Measurements from ENCODE around the gene PDE3A. TPM values are rescaled to one million over a fixed set of nuclear protein-coding genes. Genes with fewer than 3 reads are reported as not detected.

The PDE3A gene
- total and polyA plus RNA-seq, 2 of the 4 experiments (the other 2 are of a cell fraction), result 0.09 to 0.18 TPM

DNA sequence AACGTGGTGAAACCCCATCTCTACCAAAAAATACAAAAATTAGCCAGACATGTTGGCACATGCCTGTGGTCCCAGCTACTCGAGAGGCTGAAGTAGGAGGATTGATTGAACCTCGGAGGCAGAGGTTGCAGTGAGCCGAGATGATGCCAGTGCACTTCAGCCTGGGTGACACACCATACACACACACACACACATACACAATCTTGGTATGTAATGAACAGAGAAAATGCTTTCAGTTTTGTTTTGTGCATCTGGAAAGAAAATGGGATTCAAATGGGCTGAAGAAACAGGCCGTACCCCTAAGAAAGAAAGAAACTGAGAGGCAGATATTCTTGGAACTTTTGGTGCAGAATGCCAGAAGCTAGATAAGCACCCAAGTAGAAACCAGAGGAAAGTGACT is 107.2 kb downstream of the PDE3A start:
- no CpG with 5 or more reads among the region's 5 CpGs for WGBS, 2 experiments (ENCODE audit: extremely low coverage in 2 of 2, insufficient read length in 1 of 2)
- ChIA-PET POLR2A (ENCODE audit: unreplicated experiment) (no interaction called here), CTCF (interaction anchor here (0.6 kb wide), 1 partner anchor 17 kb away, joined by 3 read pairs; no protein-coding TSS in a partner anchor)
- Histone ChIP-seq H3K9ac (ENCODE audit: low read depth, low read length) (peak overlapping the region; percentile 27; the same call in 1 of the 2 replicates), H3K27me3 (ENCODE audit: control insufficient read depth, insufficient read depth, low read length) (no peaks in the 10 kb centered on the region), H4K20me1 (ENCODE audit: insufficient read depth, low read length) (no peaks in the 10 kb centered on the region), H2AFZ (replicated peaks; ENCODE audit: low read length, poor library complexity) (peak overlapping the region; percentile 72), H3K9me1 (ENCODE audit: insufficient read depth, low read length) (no peaks in the 10 kb centered on the region; the same call in 1 of the 2 replicates), H3K18ac (ENCODE audit: low read depth, low read length) (peak overlapping the region; percentile 98), H4K91ac (ENCODE audit: insufficient read depth, low read depth, low read length) (peak overlapping the region; percentile 72), H3K36me3 (ENCODE audit: control insufficient read depth, insufficient read depth, low read length) (no peaks in the 10 kb centered on the region), H4K5ac (ENCODE audit: low read depth, low read length) (peak overlapping the region; percentile 90), H2AK9ac (replicated peaks; ENCODE audit: low read depth, low read length, poor library complexity) (no peak overlapping the region), H2BK5ac (ENCODE audit: low read depth, low read length, poor library complexity, severe bottlenecking) (peak overlapping the region; percentile 86), H3K27ac (ENCODE audit: insufficient read depth, low read length) (peak overlapping the region; percentile 32; the same call in 1 of the 2 replicates), H3K4ac (ENCODE audit: low read depth, low read length) (peak overlapping the region; percentile 71; the same call in 1 of the 2 replicates), H3K9me3 (ENCODE audit: control insufficient read depth, insufficient read depth, low read length) (peaks cover 2% of the 10 kb centered on the region; the same call in 1 of the 2 replicates), H2BK120ac (ENCODE audit: low read depth, low read length) (peak overlapping the region; percentile 83; the same call in 1 of the 2 replicates), H3K4me2 (ENCODE audit: low read depth, low read length) (peak overlapping the region; percentile 45; the same call in 1 of the 2 replicates), H3K23ac (ENCODE audit: low read depth, low read length) (peak overlapping the region; percentile 5; the same call in 1 of the 2 replicates), H3K56ac (ENCODE audit: extremely low read depth, insufficient read depth, low read length) (no peak overlapping the region; the same call in 1 of the 2 replicates), H2BK20ac (ENCODE audit: low read depth, low read length) (peak overlapping the region; percentile 66), H3K4me3 (ENCODE audit: insufficient read depth, low read depth, low read length) (no peak overlapping the region), H2AK5ac (ENCODE audit: low read depth, low read length) (no peak overlapping the region), H4K8ac (ENCODE audit: low read depth in 2 of 2, low read length in 2 of 2) (peak overlapping the region; percentile 48 to 80; a peak in 3 of 4 replicates), H2BK15ac (ENCODE audit: low read depth, low read length) (peak overlapping the region; percentile 82; the same call in 2 of the 3 replicates), H3K14ac (replicated peaks; ENCODE audit: low read depth, low read length) (peak overlapping the region; percentile 58), H3K79me1 (ENCODE audit: low read depth in 1 of 2, low read length in 2 of 2) (no peaks in the 10 kb centered on the region), H3K4me1 (ENCODE audit: control insufficient read depth, insufficient read depth, low read length) (0 out of 2 replicates have a peak, but pooled peaks cover 1% of the 10 kb centered on the region)
- no peak for ATAC-seq (ENCODE audit: low read depth)
- TF ChIP-seq CEBPB (IDR thresholded peaks at IDR 0.05; ENCODE audit: low read depth, low read length), result no peak
- TF ChIP-seq MXI1 (IDR thresholded peaks at IDR 0.05; ENCODE audit: borderline replicate concordance, low read depth, low read length), result no peak
- no peak for TF ChIP-seq BHLHE40 (IDR thresholded peaks at IDR 0.05; ENCODE audit: low read depth, low read length)
- TF ChIP-seq POLR2A (IDR thresholded peaks at IDR 0.05; ENCODE audit: low read depth, low read length), result no peak
- TF ChIP-seq, protein P1, sequence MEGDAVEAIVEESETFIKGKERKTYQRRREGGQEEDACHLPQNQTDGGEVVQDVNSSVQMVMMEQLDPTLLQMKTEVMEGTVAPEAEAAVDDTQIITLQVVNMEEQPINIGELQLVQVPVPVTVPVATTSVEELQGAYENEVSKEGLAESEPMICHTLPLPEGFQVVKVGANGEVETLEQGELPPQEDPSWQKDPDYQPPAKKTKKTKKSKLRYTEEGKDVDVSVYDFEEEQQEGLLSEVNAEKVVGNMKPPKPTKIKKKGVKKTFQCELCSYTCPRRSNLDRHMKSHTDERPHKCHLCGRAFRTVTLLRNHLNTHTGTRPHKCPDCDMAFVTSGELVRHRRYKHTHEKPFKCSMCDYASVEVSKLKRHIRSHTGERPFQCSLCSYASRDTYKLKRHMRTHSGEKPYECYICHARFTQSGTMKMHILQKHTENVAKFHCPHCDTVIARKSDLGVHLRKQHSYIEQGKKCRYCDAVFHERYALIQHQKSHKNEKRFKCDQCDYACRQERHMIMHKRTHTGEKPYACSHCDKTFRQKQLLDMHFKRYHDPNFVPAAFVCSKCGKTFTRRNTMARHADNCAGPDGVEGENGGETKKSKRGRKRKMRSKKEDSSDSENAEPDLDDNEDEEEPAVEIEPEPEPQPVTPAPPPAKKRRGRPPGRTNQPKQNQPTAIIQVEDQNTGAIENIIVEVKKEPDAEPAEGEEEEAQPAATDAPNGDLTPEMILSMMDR (conservative IDR thresholded peaks at IDR 0.05; ENCODE audit: low read depth, low read length), result no peak
- TF ChIP-seq, protein P2, sequence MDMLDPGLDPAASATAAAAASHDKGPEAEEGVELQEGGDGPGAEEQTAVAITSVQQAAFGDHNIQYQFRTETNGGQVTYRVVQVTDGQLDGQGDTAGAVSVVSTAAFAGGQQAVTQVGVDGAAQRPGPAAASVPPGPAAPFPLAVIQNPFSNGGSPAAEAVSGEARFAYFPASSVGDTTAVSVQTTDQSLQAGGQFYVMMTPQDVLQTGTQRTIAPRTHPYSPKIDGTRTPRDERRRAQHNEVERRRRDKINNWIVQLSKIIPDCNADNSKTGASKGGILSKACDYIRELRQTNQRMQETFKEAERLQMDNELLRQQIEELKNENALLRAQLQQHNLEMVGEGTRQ (IDR thresholded peaks at IDR 0.05; ENCODE audit: low read depth, low read length), result no peak
- no peak for TF ChIP-seq FOS (IDR thresholded peaks at IDR 0.05; ENCODE audit: low read depth, low read length)
- no peak for TF ChIP-seq RFX5 (IDR thresholded peaks at IDR 0.05; ENCODE audit: low read depth, low read length)
- intact Hi-C loops (cut with micrococcal nuclease) (no loop called here), in situ Hi-C loops (cut with MboI; ENCODE audit: low sequenced_read_pairs) (no loop called here), dilution Hi-C loops (cut with HindIII; ENCODE audit: low sequenced_read_pairs, unreplicated experiment) (no loop called here)
- no TSS peak for BruUV-seq (replicated peaks)
- DNase-seq, result peak; percentile 36

Measured in IMR-90 (cell line).